ENCODE results near the gene UNC13A. TPM values are rescaled to one million over a fixed set of nuclear protein-coding genes. Genes with fewer than 3 reads are reported as not detected.

Gene UNC13A
- polyA plus RNA-seq, 1 of the 3 experiments (the other 2 are of a cell fraction) = 0.38 TPM

- no peak overlapping the region for H3K4me3 ChIP-seq (ENCODE audit: low read depth in 2 of 2, low read length in 1 of 2)
- H3K9me2 ChIP-seq = no peaks in the 10 kb centered on the region
- POLR2A ChIA-PET = no interaction called here
- no peaks in the 10 kb centered on the region for H3K27me3 ChIP-seq (ENCODE audit: insufficient read depth)
- H3K27ac ChIP-seq (ENCODE audit: low read depth in 2 of 2, low read length in 1 of 2) = no peak overlapping the region
- H3K4me2 ChIP-seq = no peak overlapping the region
- no peak for TF ChIP-seq CHD2 (IDR thresholded peaks at IDR 0.05; ENCODE audit: low read length, partially characterized antibody)
- no peak for TF ChIP-seq PBX3 (IDR thresholded peaks at IDR 0.05)
- TF ChIP-seq GABPA (IDR thresholded peaks at IDR 0.05; ENCODE audit: low read depth) = no peak
- no peak for TF ChIP-seq GATA2 (CRISPR knock-in tag; IDR thresholded peaks at IDR 0.05)
- no peak for TF ChIP-seq TAF1 (IDR thresholded peaks at IDR 0.05; ENCODE audit: borderline replicate concordance, low read depth, low read length)
- TF ChIP-seq SIN3A (IDR thresholded peaks at IDR 0.05; ENCODE audit: borderline replicate concordance, low read depth, low read length) = no peak
- no peaks in the 10 kb centered on the region for H3F3A ChIP-seq (replicated peaks; ENCODE audit: insufficient read depth)
- no peak overlapping the region for H3K9ac ChIP-seq
- 80% methylated on average over 27 of the region's 31 CpGs for WGBS (ENCODE audit: low lambda C conversion rate)
- H3K4me1 ChIP-seq (ENCODE audit: control insufficient read depth in 1 of 2, insufficient read depth in 2 of 2, low read depth in 1 of 2, low read length in 1 of 2) = no peaks in the 10 kb centered on the region
- H4K20me1 ChIP-seq (ENCODE audit: insufficient read depth) = no peaks in the 10 kb centered on the region
- no peaks in the 10 kb centered on the region for H3K79me2 ChIP-seq (ENCODE audit: insufficient read depth)
- CTCF ChIA-PET = interaction anchor here (1.7 to 2.0 kb wide), 2 partner anchors 13 to 18 kb away, joined by 5 to 6 read pairs; no protein-coding TSS in a partner anchor
- peak; percentile 46 for DNase-seq
- H3K36me3 ChIP-seq (replicated peaks in 1 of 2; ENCODE audit: control insufficient read depth in 1 of 2, insufficient read depth in 2 of 2, low read length in 1 of 2) = no peaks in the 10 kb centered on the region
- H2AFZ ChIP-seq (ENCODE audit: low read depth) = no peak overlapping the region
- H3K9me3 ChIP-seq = no peaks in the 10 kb centered on the region
These were observed 64.8 kb downstream of the UNC13A start for GRCh38 chr19:17623224-17623935.

GRCh38 chr19:17620696-17621095, 67.5 kb downstream of the UNC13A start:
- Histone ChIP-seq H3K9me2 (no peaks in the 10 kb centered on the region), H3K4me2 (no peak overlapping the region), H3K27me3 (ENCODE audit: insufficient read depth) (no peaks in the 10 kb centered on the region), H3K36me3 (replicated peaks in 1 of 2; ENCODE audit: control insufficient read depth in 1 of 2, insufficient read depth in 2 of 2, low read length in 1 of 2) (no peaks in the 10 kb centered on the region), H3K9ac (no peak overlapping the region), H3F3A (replicated peaks; ENCODE audit: insufficient read depth) (no peaks in the 10 kb centered on the region), H3K27ac (ENCODE audit: low read depth in 2 of 2, low read length in 1 of 2) (no peak overlapping the region), H2AFZ (ENCODE audit: low read depth) (no peak overlapping the region), H3K4me3 (ENCODE audit: low read depth in 2 of 2, low read length in 1 of 2) (no peak overlapping the region), H3K4me1 (ENCODE audit: control insufficient read depth in 1 of 2, insufficient read depth in 2 of 2, low read depth in 1 of 2, low read length in 1 of 2) (no peaks in the 10 kb centered on the region), H3K9me3 (no peaks in the 10 kb centered on the region), H3K79me2 (ENCODE audit: insufficient read depth) (no peaks in the 10 kb centered on the region), H4K20me1 (ENCODE audit: insufficient read depth) (no peaks in the 10 kb centered on the region)
- ChIA-PET CTCF (interaction anchor here (1.3 kb wide), 1 partner anchor 14 kb away, joined by 5 read pairs; no protein-coding TSS in a partner anchor), POLR2A (no interaction called here)
- WGBS (ENCODE audit: low lambda C conversion rate) = 67% methylated on average over 1 of the region's 1 CpG
- TF ChIP-seq CHD2 (IDR thresholded peaks at IDR 0.05; ENCODE audit: low read length, partially characterized antibody) = no peak
- no peak for TF ChIP-seq MXI1 (IDR thresholded peaks at IDR 0.05; ENCODE audit: low read depth, low read length)
- no peak for TF ChIP-seq RFX5 (IDR thresholded peaks at IDR 0.05; ENCODE audit: low read length)
- no peak for TF ChIP-seq ELF1 (IDR thresholded peaks at IDR 0.05)
- TF ChIP-seq NRF1 (IDR thresholded peaks at IDR 0.05; ENCODE audit: low read depth, low read length) = no peak
- no peak for TF ChIP-seq FOXM1 (IDR thresholded peaks at IDR 0.05; ENCODE audit: low read depth)
- TF ChIP-seq SIN3A (IDR thresholded peaks at IDR 0.05; ENCODE audit: borderline replicate concordance, low read depth, low read length) = no peak
- TF ChIP-seq MAX (IDR thresholded peaks at IDR 0.05; ENCODE audit: low read depth) = no peak
- DNase-seq = no peak
